ENCODE data around the gene RAB23.
A peak's percentile ranks its signal among the peaks of the same experiment; 100 is the strongest.

The RAB23 gene

DNA sequence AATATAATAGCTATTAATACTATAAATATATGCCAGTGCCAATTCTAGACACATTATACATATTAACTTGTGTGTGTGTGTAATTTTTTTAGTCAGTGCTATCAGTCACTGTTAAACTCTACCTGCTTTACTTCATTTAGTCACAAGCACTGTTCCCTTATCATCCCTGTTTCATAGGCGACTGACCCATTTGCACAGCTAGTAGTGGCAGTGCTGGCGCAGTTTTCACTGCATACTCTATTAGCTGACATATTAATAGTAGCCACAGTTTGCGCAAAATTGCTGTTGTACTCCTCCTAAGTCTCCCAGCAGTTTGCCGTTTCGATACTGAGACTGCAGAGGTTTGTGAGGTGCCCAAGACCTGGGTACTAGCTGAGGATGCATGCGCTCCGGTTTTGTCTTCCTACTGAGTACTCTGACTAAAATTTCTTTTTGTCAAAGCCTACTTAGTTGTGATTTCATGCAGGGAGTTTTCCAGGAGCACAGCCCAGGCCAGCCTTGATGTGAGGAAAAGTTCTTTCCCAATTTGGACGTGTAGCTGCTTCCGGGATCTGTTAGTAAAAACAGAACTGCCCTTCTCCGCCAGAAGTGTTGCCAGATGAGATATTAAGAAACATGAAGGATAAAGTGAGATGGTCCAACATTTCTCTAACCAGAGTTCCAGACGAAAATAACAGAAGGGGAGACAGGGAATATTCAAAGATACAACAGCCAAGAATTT, 44.4 kb downstream of the RAB23 start:
- no peak for DNase-seq

DNA sequence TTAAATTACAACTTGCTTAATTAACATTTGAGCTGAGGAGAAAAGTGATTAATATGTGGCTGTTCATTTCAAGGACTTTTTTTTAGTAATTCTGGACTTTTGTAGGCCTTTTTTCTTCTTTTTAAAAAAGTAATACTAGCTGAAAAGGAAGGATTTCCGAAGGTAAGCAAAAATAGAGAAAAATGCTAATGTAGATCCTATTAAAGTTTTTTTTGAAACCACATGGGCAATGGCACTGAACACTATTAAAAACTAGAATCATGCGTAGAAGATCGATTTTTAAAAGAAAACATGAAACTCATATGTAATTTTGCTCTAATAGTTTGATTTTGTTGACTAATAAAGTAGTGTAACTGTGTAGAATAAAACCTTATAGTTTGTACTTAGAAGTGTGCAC, 47.6 kb downstream of the RAB23 start:
- no peak for DNase-seq

DNA sequence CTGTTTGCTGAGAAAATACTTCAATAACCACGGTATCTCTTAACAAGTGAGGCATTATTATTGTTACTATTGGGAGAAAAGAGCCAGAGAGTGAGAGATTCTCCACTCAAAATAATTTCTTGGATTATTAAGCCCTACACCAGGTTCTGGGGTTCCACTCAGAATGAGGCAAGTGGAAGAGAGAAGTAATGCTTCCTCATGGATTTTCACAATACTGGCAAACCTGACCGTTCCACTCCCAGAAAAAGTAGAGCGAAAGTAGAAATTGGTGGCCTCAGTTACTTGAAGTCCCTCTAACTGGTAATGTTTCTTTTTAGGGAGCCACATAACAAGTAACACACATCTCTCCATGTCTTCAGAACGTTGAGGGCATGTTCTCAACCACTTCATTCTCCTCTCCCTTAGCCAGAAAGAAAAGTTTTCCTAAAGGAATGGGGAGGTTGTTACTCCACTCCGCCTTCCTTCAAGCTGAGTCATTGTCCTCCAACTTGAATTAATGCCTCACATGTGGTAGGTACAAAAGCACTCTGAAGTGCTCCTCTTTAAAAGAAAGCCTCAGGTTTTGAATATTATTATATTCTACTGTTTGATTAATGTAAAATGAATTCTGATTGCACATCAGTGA, 48.1 kb downstream of the RAB23 start:
- DNase-seq: no peak

DNA sequence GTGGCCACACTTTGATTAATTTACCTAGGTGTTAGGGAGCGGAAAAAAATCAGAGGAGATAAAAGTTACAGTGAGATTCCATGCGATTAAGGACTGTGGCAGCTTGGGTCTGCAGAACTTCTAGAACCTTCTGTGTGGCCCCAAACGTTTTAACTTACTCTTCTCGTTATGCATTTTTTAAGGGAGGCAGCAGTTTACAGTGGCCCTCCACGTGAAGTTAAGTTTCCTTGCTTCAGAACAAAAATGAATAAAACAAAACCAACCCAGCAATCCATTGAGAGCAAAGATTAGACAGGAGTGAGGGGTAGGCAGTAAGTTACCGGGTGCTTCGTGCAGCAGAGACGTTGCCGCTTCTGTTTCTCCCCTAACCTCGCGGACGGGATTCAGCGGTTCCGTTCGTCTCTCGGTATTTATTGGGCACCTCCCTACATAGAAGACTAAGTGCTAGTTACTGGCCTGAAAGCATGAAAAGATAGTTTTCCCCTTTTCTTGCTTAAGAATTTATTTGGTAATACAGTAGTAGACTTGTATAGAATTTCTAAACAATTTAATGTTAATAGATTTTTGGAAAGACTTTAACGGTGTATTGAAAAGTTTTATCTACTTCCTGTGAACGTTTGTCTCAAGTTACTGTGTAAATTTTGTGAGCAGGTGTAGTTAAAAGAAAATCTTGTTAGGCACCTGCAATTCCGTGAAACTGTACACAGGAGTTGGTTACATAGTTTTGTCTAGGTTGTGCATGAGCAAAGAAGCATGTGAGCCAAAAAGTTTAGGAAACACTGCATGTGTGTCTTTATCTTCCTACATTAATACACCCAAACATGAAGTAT, 48.8 kb downstream of the RAB23 start:
- peak; percentile 3 for DNase-seq

DNA sequence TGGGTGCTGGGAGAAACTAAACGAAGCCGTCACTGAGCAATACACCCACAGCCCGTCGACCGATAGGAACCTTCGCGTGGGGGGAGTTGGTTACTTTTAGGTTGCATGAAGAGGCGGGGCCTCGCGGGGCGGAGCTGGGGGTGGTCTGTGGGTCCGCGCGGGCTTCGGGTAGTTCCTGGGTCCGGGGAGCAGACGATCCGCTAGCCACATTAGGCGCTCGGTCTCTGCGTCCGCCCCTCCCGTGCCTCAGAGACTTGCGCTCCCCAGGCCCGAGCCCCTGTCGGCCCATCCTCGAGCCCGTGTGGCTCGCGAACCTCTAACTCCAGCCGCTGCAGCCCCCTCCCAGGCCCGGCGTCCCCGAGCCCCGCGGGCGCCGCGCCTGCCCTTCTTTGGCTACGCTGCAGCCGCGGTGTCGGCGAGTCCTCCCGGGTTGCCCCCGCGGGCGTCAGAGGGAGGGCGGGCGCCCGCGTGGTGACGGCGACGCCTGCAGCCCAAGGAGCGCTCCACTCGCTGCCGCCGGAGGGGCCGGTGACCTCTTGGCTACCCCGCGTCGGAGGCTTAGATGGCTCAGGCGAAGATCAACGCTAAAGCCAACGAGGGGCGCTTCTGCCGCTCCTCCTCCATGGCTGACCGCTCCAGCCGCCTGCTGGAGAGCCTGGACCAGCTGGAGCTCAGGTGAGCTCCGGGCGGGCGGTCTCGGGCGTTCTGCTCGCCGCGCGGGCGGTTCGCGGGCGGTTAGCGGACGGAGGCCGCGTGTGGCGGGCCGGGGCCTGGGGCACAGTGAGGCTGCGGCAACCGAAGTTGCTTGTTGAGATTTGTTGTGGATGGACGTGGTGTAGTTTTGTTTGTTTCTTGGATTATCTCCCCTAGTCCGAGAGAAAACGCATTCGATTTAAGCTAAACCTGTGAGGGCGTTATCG, 49.7 kb downstream of the RAB23 start, which contains the start of gene BAG2:
Gene BAG2 (plus strand): TSS at position 191 of the 920 bp plus-strand sequence. CDS start 372 bp downstream, at position 563.
- peak; percentile 87 for DNase-seq

DNA sequence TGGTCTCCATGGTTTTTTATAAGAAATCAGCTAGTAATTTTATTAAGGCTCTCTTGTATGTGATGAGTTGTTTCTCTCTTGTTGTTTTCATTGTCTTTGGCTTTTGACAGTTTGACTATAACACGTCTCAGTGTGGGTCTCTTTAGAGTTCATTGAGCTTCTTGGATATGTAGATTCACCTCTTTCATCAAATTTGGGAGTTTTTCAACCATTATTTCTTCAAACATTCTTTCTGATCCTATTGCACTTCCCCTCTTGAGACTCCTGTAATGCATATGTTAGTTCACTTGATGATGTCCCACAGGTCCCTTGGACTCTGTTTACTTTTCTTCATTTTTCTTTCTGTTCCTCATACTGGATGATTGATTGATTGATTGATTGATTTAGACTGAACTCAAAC, 57.0 kb downstream of the RAB23 start:
- DNase-seq: no peak

DNA sequence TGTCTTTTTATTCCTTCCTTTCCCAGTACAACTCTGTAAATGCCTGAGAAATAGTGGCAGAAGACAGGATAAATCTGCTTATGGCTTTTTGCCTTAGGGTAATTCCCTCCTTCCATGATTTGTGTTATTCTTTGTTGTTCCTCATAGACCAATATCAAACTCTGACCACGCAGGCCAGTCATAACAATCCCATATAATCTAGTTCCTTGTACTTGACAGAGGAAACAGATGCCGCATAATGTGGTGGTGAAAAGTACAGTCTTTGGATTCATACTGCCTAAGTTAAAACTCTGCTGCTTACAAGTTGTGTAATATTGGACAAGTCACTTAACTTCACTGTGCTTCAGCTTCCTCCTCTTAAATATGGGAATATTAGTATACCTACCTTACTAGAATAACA, 58.2 kb downstream of the RAB23 start:
- no peak for DNase-seq

DNA sequence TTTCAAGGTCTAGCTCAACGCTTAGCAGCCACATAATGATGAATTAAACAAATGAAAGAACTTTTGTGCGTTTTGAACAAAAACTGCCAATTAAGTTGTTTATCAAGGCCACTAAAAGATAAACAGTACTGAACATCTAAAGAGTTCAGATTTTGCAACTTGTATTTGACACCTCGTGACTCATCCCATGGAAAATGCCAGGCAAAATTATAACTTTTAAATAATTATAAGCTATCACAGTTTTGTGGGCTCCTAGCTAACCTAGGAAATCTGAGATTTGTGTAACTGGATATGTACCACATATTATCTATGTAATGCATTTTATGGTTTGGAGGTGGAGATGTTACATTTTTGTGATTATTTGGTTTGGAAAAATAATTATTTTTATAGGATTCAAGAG, 59.6 kb downstream of the RAB23 start:
- DNase-seq: no peak

DNA sequence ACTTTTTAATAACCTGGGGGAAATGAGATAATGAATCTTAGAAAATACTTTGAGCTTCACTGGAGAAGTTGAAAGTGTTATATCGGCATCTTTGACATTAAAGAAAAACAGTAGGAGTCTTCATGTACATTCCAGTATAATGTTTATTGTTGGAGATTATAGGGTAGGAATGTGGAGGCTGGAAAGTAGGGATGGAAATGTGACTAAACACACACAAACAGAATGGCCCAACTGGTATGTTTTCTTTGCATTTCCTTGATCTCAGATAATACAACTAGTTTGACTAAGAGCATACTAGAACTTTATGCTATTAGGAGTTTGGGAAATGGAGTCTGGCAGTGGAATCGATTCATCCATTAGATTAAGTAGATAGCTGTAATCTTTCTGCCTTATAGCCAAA, 60.1 kb downstream of the RAB23 start:
- no peak for DNase-seq

DNA sequence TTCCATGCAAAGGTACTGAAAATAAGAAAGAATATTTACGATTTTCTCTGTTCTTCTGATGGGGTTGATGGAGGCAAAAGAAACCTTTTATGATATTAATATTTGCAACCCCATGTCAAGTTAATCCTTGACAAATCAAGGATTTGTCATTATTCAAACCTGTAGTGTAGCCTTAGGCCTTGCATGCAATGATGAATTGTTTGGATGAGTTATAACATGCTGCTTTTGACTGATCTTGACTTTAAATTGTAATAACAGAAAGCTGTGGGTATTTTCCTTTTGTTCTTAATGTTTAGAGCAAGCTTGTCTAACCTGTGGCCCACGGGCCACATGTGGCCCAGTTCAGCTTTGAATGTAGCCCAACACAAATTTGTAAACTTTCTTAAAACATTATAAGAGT, 63.0 kb downstream of the RAB23 start:
- DNase-seq: no peak

DNA sequence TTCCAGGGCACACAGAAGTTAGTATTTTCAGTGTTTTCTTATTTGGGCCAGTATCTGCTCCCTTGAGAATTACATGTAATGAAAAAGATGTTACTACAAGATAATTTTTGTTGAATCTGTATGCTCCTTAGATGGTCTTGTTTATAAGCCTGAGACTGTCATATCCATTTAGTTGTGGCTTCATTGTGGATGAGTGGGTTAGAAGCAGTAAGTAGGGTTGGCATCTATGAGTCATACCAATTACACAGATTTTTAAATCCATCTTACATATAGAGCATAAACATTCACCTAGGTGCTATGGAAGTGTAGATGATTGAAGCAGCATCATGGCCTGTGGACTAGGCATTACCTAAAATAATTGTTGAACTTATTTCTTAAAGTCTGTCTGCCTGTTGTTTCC, 63.4 kb downstream of the RAB23 start:
- DNase-seq: no peak

DNA sequence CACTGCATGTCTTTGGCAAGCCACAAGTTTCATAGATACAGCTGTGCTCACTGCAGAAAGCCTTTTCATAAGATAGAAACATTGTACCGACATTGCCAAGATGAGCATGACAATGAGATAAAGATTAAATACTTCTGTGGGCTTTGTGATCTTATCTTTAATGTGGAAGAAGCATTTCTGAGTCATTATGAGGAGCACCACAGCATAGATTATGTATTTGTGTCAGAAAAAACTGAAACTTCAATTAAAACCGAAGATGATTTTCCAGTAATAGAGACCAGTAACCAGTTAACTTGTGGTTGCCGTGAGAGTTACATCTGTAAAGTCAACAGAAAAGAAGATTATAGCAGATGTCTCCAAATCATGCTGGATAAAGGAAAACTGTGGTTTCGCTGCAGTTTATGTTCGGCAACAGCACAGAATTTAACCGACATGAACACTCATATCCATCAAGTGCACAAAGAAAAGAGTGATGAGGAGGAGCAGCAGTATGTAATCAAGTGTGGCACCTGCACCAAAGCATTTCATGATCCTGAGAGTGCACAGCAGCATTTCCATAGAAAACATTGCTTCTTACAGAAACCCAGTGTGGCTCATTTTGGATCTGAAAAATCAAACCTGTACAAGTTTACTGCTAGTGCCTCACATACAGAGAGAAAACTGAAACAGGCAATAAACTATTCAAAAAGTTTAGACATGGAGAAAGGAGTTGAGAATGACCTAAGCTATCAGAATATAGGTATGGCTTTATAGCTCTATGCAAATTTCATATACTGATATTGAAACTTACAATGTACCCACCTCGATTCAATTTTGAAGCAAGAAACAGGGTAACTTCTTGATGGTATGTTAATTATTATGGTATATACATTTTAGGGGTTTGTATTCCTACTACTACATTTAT, 73.9 kb downstream of the RAB23 start:
- no peak for DNase-seq

DNA sequence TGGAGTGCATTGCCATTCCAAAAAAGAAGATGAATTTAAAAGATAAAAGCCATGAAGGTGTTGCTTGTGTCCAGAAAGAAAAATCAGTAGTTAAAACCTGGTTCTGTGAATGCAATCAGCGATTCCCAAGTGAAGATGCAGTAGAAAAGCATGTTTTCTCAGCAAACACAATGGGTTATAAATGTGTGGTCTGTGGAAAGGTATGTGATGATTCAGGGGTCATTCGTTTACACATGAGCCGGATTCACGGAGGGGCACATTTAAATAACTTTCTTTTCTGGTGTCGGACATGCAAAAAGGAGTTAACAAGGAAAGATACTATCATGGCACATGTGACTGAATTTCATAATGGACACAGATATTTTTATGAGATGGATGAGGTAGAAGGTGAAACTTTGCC, 74.7 kb downstream of the RAB23 start:
- DNase-seq: no peak

DNA sequence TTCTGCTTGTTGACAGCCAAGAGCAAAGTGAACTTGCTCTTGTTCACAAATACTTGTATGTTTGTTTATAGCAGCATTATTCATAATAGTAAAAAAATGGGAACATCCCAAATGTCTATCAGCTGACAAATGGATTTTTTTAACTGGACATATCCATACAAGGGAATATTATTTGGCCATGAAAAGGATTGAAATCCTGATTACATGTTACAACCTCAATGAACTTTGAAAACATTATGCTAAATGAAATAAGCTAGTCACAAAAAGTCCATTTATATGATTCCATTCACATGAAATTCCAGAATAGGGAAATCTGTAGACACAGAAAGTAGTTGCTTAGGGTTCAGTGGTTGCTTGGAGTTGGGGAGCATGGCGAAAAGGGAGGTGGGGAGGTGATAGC, 78.4 kb downstream of the RAB23 start:
- no peak for DNase-seq

DNA sequence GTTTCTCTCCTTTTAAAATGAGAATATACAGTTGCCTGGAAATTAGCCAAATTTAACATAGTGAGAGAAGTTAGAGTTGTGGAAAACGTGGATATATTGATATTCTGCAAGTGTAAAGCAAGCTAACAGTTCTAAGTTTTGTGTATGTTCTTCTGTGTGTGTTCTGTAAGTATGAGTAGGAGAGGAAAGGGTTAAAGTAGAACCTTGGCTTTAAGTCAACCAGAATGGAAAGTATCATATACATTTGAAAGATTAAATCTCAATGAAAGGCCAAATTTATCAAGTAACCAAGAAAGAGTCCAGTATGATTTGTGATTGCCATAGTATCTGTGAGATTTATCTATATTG, 80.0 kb downstream of the RAB23 start:
- no peak for DNase-seq

DNA sequence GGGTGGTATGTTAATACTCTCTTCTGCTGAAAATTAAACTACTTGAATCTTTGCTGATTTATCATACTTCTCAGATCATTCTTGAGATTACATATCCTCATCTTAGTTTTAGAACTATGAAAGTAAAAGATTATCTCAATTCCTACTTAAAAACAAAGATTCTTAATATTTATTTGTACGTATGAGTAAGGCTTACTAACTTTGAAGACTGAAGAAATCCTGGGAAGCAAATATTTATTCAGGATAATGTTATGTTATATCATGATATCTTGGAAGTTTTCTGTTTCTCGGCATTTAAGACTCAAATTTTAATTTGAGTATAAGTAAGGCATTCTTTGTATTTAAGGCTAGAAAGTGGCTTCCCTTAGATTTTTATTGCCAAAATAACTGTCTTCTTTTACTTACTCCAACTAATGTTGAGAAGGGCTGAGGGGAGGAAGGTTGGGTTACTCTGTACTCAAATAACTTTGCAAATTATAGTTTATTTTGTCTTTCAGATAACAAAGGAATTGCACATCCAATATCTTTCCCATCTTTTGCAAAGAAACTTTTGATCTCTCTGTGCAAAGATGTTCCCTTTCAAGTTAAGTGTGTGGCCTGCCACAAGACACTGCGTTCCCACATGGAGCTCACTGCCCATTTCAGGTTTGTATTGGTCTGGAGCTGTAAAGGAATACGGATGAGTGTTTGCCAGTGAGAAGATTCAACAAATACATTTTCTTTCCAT, 80.5 kb downstream of the RAB23 start:
- DNase-seq: no peak

DNA sequence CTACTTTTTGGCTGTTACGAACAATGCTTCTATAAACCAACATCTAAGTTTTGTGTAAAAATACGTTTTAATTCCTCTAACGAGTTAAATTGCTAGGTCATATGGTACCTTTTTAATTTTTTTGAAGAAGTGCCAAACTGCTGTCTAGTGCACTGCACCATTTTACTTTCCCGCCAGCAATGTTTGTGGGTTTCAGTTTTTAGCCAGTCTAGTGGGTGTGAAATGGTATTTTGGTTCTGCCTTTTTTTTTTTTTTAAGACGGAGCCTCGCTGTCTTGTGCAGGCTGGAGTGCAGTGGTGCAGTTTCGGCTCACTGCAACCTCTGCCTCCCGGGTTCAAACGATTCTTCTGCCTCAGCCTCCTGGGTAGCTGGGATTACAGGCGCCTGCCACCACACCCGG, 84.1 kb downstream of the RAB23 start:
- no peak for DNase-seq

DNA sequence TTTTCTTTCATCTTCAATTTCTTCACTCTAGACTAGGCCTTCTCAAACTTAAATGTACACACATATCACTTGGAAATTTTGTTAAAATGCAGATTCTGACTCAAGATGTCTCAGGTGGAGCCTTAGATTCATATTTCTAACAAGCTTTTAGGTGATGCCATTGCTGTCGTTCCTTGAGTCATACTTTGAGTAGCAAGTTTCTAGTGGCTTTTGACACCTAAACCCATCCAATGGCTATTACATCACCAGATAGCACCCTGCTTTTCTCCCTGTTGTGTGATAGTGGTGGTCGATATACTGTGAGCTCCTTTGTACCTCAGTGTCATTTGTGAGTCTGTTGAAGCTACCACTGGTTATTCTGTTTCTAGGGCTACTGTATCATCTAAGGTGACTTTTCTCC, 84.8 kb downstream of the RAB23 start:
- no peak for DNase-seq

All from CD4-positive, alpha-beta T cell treated with Interferon gamma for 1 hour (primary cell).